Fibroblast of lung (primary cell): ENCODE measurements around the gene ARHGEF25. TPM values are rescaled to one million over a fixed set of nuclear protein-coding genes. Genes with fewer than 3 reads are reported as not detected.

Experiments used
- DNase-seq, 2 donors: peaks; one replicate each; pipeline versions ENCODE4 v3.0.0 to v3.0.0-alpha.2; 2010; ENCODE audit warnings: low read depth in 2 of 2
- H2AFZ ChIP-seq: 2 replicates; pipeline ENCODE4 v1.5.1; 2012; ENCODE audit warnings: low read length, control low read depth, inconsistent platforms
- H3K27ac ChIP-seq: 2 replicates; pipeline ENCODE4 v1.5.1; 2011; ENCODE audit warnings: low read length, control low read depth; ENCODE audit not compliant: insufficient read depth
- H3K27me3 ChIP-seq: 2 replicates; pipeline ENCODE4 v1.5.1; 2011; ENCODE audit warnings: mild to moderate bottlenecking, low read length; ENCODE audit not compliant: control insufficient read depth, insufficient read depth
- H3K36me3 ChIP-seq: 2 replicates; pipeline ENCODE4 v1.5.1; 2011; ENCODE audit warnings: low read length; ENCODE audit not compliant: control insufficient read depth, insufficient read depth
- H3K4me1 ChIP-seq: 2 replicates; pipeline ENCODE4 v1.5.1; 2011; ENCODE audit warnings: low read length; ENCODE audit not compliant: control insufficient read depth, insufficient read depth; ENCODE audit errors: extremely low read depth
- H3K4me2 ChIP-seq: 2 replicates; pipeline ENCODE4 v1.5.1; 2011; ENCODE audit warnings: low read length, control low read depth; ENCODE audit not compliant: insufficient read depth; ENCODE audit errors: extremely low read depth
- H3K4me3 ChIP-seq, 4 experiments: fragments of 200-600 bp in 1 of 4; sonication (generic) in 1 of 4; replicated peaks in 1 of 4; 2 replicates each; pipeline ENCODE4 v1.5.1; 2011 to 2016; ENCODE audit warnings: low read length in 4 of 4, low read depth in 3 of 4, mild to moderate bottlenecking in 3 of 4, control low read depth in 2 of 4, inconsistent platforms in 1 of 4, mixed read lengths in 1 of 4; ENCODE audit not compliant: insufficient read depth in 1 of 4; ENCODE audit errors: control extremely low read depth in 1 of 4
- H3K79me2 ChIP-seq: 2 replicates; pipeline ENCODE4 v1.5.1; 2012; ENCODE audit warnings: mild to moderate bottlenecking, low read length, inconsistent platforms; ENCODE audit not compliant: control insufficient read depth, insufficient read depth
- H3K9ac ChIP-seq: 2 replicates; pipeline ENCODE4 v1.5.1; 2011; ENCODE audit warnings: mild to moderate bottlenecking, low read length, control low read depth; ENCODE audit not compliant: insufficient read depth
- H3K9me3 ChIP-seq: 2 replicates; pipeline ENCODE4 v1.5.1; 2012; ENCODE audit warnings: low read depth, low read length; ENCODE audit not compliant: control insufficient read depth, insufficient read depth
- H4K20me1 ChIP-seq: 2 replicates; pipeline ENCODE4 v1.5.1; 2011; ENCODE audit warnings: low read length; ENCODE audit not compliant: control insufficient read depth, insufficient read depth; ENCODE audit errors: extremely low read depth
- EZH2 ChIP-seq: IDR thresholded peaks from 2 replicates; pipeline ENCODE4 v1.5.1; 2012; ENCODE audit warnings: low read length, control low read depth, mild to moderate bottlenecking; ENCODE audit errors: missing control alignments
- polyA minus RNA-seq: library from RNA; depleted of rRNA, polyadenylated mRNA; stranded (reverse); fragments of >200 nt; gene quantifications from 2 replicates; pipeline ENCODE4 v1.2.3, GENCODE V29; 2011; ENCODE audit warnings: low replicate concordance
- polyA plus RNA-seq, 2 donors: library from polyadenylated mRNA; depleted of rRNA in 1 of 2; stranded (reverse) in 1 of 2; unstranded in 1 of 2; fragments of >200 nt; gene quantifications; 2 replicates each; pipeline ENCODE4 v1.2.1, GENCODE V29; 2011 to 2012; ENCODE audit warnings: missing spikeins in 1 of 2
- total RNA-seq: library from RNA; depleted of rRNA; stranded (reverse); fragments of >200 nt; gene quantifications from 2 replicates; pipeline ENCODE4 v1.2.1, GENCODE V29; 2014
- TF ChIP-seq, protein P1 (sequence below), 2 donors: IDR thresholded peaks in 1 of 2; conservative IDR thresholded peaks in 1 of 2; 1 replicate in 1 of 2; 2 replicates in 1 of 2; pipeline ENCODE4 v1.5.1; 2011 to 2012; ENCODE audit warnings: low read length in 2 of 2, control low read depth in 1 of 2, inconsistent platforms in 1 of 2, low read depth in 1 of 2, mild to moderate bottlenecking in 1 of 2

ARHGEF25 gene
- total RNA-seq (34.4 and 40.0 TPM in 2 replicates), polyA plus RNA-seq (12.1 and 15.7 TPM in 2 replicates), polyA minus RNA-seq (11.7 and 20.1 TPM in 2 replicates)
- polyA plus RNA-seq (2012): 13.0 and 19.1 TPM in 2 replicates

DNA sequence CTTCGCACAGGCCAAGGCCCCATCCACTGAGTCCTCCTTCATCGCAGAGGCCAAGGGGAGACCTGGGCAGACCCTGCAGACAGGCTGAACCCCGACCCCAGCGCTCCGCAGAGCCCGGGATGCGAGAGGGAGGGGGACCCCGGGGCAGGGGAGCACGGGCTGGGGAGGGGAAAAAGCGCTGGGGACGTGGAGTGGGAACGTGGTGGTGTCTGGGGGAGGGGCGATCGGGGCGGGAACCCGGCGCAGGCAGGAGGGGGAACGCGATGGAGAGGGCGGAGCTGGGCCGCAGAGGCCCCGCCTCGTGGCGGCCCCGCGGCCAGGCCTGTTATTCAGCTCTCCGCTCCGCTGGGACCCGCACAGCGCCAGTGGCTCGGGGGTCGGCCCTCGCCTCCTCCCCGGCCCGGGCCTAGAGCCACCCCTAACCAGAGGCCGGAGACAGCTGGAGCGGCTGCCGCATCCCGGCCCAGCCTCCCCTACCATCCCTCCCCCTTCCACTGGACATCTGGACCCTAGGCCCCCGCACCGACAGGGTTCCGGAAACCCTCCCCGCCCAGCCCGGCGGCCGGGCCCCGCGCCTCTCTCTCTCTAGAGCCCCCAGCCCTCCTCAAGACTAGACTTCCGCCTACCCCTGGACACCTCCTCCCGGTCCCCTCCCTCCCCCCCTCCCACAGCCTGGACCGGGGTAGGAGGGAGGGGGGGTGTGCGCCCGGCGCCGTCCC lies at the start of gene ARHGEF25:
Gene ARHGEF25 (plus strand): TSS at position 328 of the 719 bp plus-strand sequence. CDS start 460 bp downstream, outside the sequence.
- Histone ChIP-seq H3K9me3 (no peaks in the 10 kb centered on the region), H3K27ac (no peak within 1 kb of the TSS), H3K9ac (peak within 1 kb of the TSS; percentile 48), H3K4me3 (peak within 1 kb of the TSS; percentile 48 to 70 (median 58)), H3K4me1 (peaks cover 8% of the 10 kb centered on the region), H3K4me2 (peak within 1 kb of the TSS; percentile 62), H3K27me3 (no peaks in the 10 kb centered on the region), H3K36me3 (peaks cover 2% of the 10 kb centered on the region), H3K79me2 (no peaks in the 10 kb centered on the region), H2AFZ (peak within 1 kb of the TSS; percentile 55), H4K20me1 (no peaks in the 10 kb centered on the region)
- peak; percentile 58 to 66 for DNase-seq
- no peak for TF ChIP-seq EZH2
- TF ChIP-seq, protein P1, sequence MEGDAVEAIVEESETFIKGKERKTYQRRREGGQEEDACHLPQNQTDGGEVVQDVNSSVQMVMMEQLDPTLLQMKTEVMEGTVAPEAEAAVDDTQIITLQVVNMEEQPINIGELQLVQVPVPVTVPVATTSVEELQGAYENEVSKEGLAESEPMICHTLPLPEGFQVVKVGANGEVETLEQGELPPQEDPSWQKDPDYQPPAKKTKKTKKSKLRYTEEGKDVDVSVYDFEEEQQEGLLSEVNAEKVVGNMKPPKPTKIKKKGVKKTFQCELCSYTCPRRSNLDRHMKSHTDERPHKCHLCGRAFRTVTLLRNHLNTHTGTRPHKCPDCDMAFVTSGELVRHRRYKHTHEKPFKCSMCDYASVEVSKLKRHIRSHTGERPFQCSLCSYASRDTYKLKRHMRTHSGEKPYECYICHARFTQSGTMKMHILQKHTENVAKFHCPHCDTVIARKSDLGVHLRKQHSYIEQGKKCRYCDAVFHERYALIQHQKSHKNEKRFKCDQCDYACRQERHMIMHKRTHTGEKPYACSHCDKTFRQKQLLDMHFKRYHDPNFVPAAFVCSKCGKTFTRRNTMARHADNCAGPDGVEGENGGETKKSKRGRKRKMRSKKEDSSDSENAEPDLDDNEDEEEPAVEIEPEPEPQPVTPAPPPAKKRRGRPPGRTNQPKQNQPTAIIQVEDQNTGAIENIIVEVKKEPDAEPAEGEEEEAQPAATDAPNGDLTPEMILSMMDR (conservative IDR thresholded peaks at IDR 0.05 in 1 of 2, IDR thresholded peaks at IDR 0.05 in 1 of 2; ENCODE audit: low read depth in 1 of 2, low read length in 2 of 2): no peak

DNA sequence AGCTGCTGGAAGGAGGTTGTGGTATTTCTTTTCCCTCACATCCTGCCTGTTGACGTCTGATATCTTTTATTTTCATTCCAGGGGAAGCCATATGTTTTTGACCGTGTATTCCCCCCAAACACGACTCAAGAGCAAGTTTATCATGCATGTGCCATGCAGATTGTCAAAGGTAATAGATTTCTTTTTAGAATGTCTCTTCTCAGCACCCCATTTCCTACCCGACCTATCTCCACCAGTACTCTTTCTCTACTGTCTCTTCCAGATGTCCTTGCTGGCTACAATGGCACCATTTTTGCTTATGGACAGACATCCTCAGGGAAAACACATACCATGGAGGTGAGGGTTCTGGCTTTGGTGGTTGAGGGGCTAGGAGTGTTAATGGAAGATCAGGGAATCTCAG lies 47.9 kb upstream of the ARHGEF25 start:
- H3K9ac ChIP-seq: no peak overlapping the region
- H3K9me3 ChIP-seq: no peaks in the 10 kb centered on the region
- H3K27me3 ChIP-seq: no peaks in the 10 kb centered on the region
- no peak overlapping the region for H3K27ac ChIP-seq
- TF ChIP-seq EZH2: no peak
- TF ChIP-seq, protein P1 (conservative IDR thresholded peaks at IDR 0.05 in 1 of 2, IDR thresholded peaks at IDR 0.05 in 1 of 2; ENCODE audit: low read depth in 1 of 2, low read length in 2 of 2): no peak
- no peak for DNase-seq
- no peak overlapping the region for H2AFZ ChIP-seq
- H3K79me2 ChIP-seq: no peaks in the 10 kb centered on the region
- no peak overlapping the region for H3K4me3 ChIP-seq
- H3K36me3 ChIP-seq: no peaks in the 10 kb centered on the region
- H3K4me1 ChIP-seq: no peaks in the 10 kb centered on the region
- no peak overlapping the region for H3K4me2 ChIP-seq
- H4K20me1 ChIP-seq: no peaks in the 10 kb centered on the region

DNA sequence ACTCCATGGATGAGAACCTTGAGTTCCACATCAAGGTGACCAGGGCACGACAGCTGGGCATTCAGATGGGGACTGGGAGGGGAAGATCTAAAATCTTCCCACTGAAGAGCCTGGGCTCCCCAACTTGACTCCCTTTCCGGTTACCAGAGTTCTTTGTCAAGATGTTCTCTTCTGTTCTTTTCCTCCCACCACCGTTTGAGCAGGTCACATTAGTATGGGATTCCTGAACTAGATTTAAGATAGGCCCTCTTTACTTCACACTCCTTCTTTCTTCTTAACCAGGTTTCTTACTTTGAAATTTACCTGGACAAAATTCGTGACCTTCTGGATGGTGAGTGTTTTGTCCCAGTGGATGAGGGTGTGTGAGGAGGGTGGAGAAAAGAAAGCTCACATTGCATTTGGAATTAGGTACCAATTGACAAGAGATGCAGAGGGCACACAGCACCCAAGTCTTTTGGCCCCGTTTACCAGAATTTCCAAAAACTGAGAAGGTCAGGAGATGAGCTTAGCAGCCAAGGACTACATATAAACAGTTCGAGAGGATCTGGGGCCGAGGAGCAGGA lies 47.0 kb upstream of the ARHGEF25 start:
- Histone ChIP-seq H3K79me2 (no peaks in the 10 kb centered on the region), H4K20me1 (no peaks in the 10 kb centered on the region), H3K9ac (no peak overlapping the region), H3K27ac (no peak overlapping the region), H2AFZ (no peak overlapping the region), H3K4me3 (no peak overlapping the region), H3K4me2 (no peak overlapping the region), H3K9me3 (no peaks in the 10 kb centered on the region), H3K36me3 (no peaks in the 10 kb centered on the region), H3K27me3 (no peaks in the 10 kb centered on the region), H3K4me1 (no peaks in the 10 kb centered on the region)
- TF ChIP-seq, protein P1 (conservative IDR thresholded peaks at IDR 0.05 in 1 of 2, IDR thresholded peaks at IDR 0.05 in 1 of 2; ENCODE audit: low read depth in 1 of 2, low read length in 2 of 2): no peak
- TF ChIP-seq EZH2: no peak
- no peak for DNase-seq
